GM23248 (cell line): ENCODE results near the gene PTS.

Experiments used
- EZH2 ChIP-seq: fragments of 200-600 bp; sonication (generic); IDR thresholded peaks from 2 replicates; pipeline ENCODE4 v1.6.1; 2018; ENCODE audit warnings: antibody characterized with exemption, mild to moderate bottlenecking; ENCODE audit not compliant: insufficient read depth, poor library complexity, severe bottlenecking
- EZH2phosphoT487 ChIP-seq: fragments of 200-600 bp; sonication (generic); IDR thresholded peaks from 2 replicates; pipeline ENCODE4 v1.6.1; 2018; ENCODE audit warnings: antibody characterized with exemption, moderate library complexity, mild to moderate bottlenecking, low read depth; ENCODE audit not compliant: insufficient read depth

- no peak for TF ChIP-seq EZH2phosphoT487
- TF ChIP-seq EZH2 = no peak
These were observed 41.0 kb downstream of the PTS start for GRCh38 chr11:112267188-112267591.
